Renal pelvis (tissue), 4 donors: Measurements from ENCODE around the gene EXOC4. TPM values are rescaled to one million over a fixed set of nuclear protein-coding genes. Genes with fewer than 3 reads are reported as not detected.
"Not testable (repeated sequence)": the region's sequence is repeated elsewhere in the genome, so short reads cannot be mapped to it uniquely, and the experiment has no call there.

ENCODE experiments used
- DNase-seq: peaks from one replicate; pipeline ENCODE4 v3.0.0-alpha.2; 2013
- polyA plus RNA-seq, 3 donors: library from polyadenylated mRNA; unstranded; fragments of 120-200 nt; gene quantifications; one replicate each; pipeline ENCODE4 v1.2.1, GENCODE V29; 2013; ENCODE audit not compliant: insufficient read length in 3 of 3

EXOC4 gene
- polyA plus RNA-seq, 3 donors, result 66.8 to 69.1 (median 67.4) TPM

- no peak for DNase-seq
Measured at GRCh38 chr7:134070673-134071072, 817.8 kb downstream of the EXOC4 start.

GRCh38 chr7:134071355-134072331 is 818.8 kb downstream of the EXOC4 start:
- DNase-seq, result no peak

- DNase-seq, result no peak
Measured at GRCh38 chr7:134073276-134073675, 820.4 kb downstream of the EXOC4 start.

GRCh38 chr7:134075799-134076198 is 822.9 kb downstream of the EXOC4 start:
- DNase-seq, result no peak

- not testable (repeated sequence) for DNase-seq
Measured at GRCh38 chr7:134077560-134077959, 824.7 kb downstream of the EXOC4 start.

GRCh38 chr7:134078991-134079390 is 826.1 kb downstream of the EXOC4 start:
- no peak for DNase-seq

- DNase-seq, result no peak
Measured at GRCh38 chr7:134081695-134082094, 828.8 kb downstream of the EXOC4 start.

GRCh38 chr7:134083766-134084487 is 831.0 kb downstream of the EXOC4 start:
- no peak for DNase-seq

- no peak for DNase-seq
Measured at GRCh38 chr7:134084488-134085144, 831.7 kb downstream of the EXOC4 start.

GRCh38 chr7:134085311-134085710 is 832.4 kb downstream of the EXOC4 start:
- DNase-seq, result no peak

GRCh38 chr7:134086998-134087735 is 834.3 kb downstream of the EXOC4 start:
- DNase-seq, result no peak

GRCh38 chr7:134088199-134088598 is 835.3 kb downstream of the EXOC4 start:
- no peak for DNase-seq

GRCh38 chr7:134089446-134089845 is 836.6 kb downstream of the EXOC4 start:
- no peak for DNase-seq

GRCh38 chr7:134098072-134098471 is 845.2 kb downstream of the EXOC4 start:
- no peak for DNase-seq

GRCh38 chr7:134101716-134102115 is 848.8 kb downstream of the EXOC4 start:
- no peak for DNase-seq

- no peak for DNase-seq
Measured at GRCh38 chr7:134104166-134104565, 851.3 kb downstream of the EXOC4 start.

GRCh38 chr7:134105841-134106240 is 853.0 kb downstream of the EXOC4 start:
- no peak for DNase-seq

- no peak for DNase-seq
Measured at GRCh38 chr7:134108802-134109201, 855.9 kb downstream of the EXOC4 start.

GRCh38 chr7:134113655-134114054 is 860.8 kb downstream of the EXOC4 start:
- no peak for DNase-seq

- no peak for DNase-seq
Measured at GRCh38 chr7:134114992-134115391, 862.1 kb downstream of the EXOC4 start.
